Measurements from ENCODE around the gene BSG.

DNA sequence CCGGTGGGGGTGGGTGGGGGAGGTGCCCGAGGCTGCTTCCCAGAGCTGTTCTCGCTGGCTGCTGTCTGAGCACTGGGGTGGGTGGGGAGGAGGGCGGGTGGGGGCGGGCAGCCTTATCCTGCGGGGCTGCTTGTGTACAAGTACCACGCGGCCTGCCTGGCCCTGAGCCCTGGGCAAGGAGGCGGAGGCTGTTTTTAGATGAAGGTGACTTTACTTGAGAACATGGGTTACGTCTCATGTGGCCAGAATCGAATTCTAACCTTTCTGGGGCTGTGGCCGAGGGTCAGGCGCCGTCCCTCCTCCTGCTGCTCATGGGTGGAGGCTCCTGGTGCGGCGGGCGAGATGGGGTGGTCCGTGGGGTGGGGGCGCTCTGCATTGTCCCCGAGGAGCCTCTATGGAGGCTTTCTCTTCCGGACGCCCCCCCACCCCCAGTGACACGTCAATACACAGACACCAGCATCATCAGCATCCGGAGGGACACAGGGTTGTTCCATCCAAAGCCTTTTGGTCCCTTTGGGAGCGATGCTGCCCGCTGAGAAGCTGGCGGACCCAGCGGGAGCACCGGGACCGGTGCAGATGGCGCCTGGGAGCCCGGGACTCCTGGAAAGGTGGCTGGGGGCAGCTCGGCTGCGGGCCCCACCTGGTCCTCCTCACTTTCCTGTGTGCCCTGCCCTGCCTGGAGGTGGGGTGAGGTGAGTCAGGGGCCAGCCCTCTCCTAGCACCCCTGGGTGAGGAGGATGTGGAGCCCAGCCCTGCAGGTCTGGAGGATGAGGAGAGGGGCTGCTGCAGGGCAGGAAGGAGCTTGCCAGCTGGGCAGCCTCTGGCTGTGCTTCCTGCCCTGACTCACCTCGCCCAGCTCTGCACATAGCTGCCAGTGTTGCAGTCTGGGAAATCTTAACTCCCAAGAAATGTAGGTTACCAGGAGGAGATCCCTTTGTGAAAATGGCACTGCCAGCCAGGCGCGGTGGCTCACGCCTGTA, 3.4 kb downstream of the BSG start:
- TF ChIP-seq, protein P1, sequence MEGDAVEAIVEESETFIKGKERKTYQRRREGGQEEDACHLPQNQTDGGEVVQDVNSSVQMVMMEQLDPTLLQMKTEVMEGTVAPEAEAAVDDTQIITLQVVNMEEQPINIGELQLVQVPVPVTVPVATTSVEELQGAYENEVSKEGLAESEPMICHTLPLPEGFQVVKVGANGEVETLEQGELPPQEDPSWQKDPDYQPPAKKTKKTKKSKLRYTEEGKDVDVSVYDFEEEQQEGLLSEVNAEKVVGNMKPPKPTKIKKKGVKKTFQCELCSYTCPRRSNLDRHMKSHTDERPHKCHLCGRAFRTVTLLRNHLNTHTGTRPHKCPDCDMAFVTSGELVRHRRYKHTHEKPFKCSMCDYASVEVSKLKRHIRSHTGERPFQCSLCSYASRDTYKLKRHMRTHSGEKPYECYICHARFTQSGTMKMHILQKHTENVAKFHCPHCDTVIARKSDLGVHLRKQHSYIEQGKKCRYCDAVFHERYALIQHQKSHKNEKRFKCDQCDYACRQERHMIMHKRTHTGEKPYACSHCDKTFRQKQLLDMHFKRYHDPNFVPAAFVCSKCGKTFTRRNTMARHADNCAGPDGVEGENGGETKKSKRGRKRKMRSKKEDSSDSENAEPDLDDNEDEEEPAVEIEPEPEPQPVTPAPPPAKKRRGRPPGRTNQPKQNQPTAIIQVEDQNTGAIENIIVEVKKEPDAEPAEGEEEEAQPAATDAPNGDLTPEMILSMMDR (IDR thresholded peaks at IDR 0.05) = no peak
- TF ChIP-seq POLR2A (IDR thresholded peaks at IDR 0.05) = no peak

All from prostate gland (tissue), 2 donors.